ENCODE results near the gene ALDH18A1. TPM values are rescaled to one million over a fixed set of nuclear protein-coding genes. Genes with fewer than 3 reads are reported as not detected.

Gene ALDH18A1
- total RNA-seq (2021; fragmentation: NEBNext Ultra II Directional; extraction: Animal tissue kit (Norgen Biotek cat#: 25700)) = 122 and 128 TPM in 2 replicates
- 59.6 and 61.9 TPM in 2 replicates for polyA plus RNA-seq (2011; rRNA removed)
- polyA plus RNA-seq (2011; cell fraction: cytosol; rRNA removed) = 65.0 TPM
- polyA plus RNA-seq (2011; cell fraction: nucleus; rRNA removed) = 286 TPM
- 79.1 to 85.2 TPM (median 82.6 TPM) in 4 replicates for polyA plus RNA-seq (2012, experiment 1 of 2)
- polyA plus RNA-seq (2012, experiment 2 of 2) = 60.5 TPM
- 110 TPM for polyA plus RNA-seq (2013, experiment 1 of 2)
- 106 TPM for polyA plus RNA-seq (2013, experiment 2 of 2)
- 172 and 182 TPM in 2 replicates for polyA minus RNA-seq (2011; rRNA and poly(A)+ RNA removed)
- 50.1 TPM for polyA minus RNA-seq (2011; cell fraction: cytosol; rRNA and poly(A)+ RNA removed)
- 84.4 TPM for polyA minus RNA-seq (2011; cell fraction: nucleus; rRNA and poly(A)+ RNA removed)
- long read RNA-seq, experiment 1, transcript ALDH18A1-202 (18 exons, 3,359 nt) = major isoform, 16 of 127 reads
- long read RNA-seq, experiment 1, partial matches to known transcripts = 91 of 127 reads
- long read RNA-seq, experiment 1, other reads (novel, unspliced or antisense) = 17 of 127 reads
- long read RNA-seq, experiment 2, transcript ALDH18A1-202 (18 exons, 3,359 nt) = major isoform, 30 of 55 reads
- long read RNA-seq, experiment 2, partial matches to known transcripts = 16 of 55 reads
- long read RNA-seq, experiment 2, other reads (novel, unspliced or antisense) = 5 of 55 reads

GRCh38 chr10:95656291-95657164 lies at the start of gene ALDH18A1:
Gene ALDH18A1, minus strand, starts transcription at chr10:95656711. Its CDS starts 3,334 bp downstream, at chr10:95653377.
- Histone ChIP-seq H3K9me3 (ENCODE audit: insufficient read depth in 2 of 2, low read depth in 1 of 2, low read length in 1 of 2) (peaks cover under 1 to 2% of the 10 kb centered on the region in 2 experiments; a peak in 2 of 4 replicates), H4K8ac (ENCODE audit: extremely low read depth, insufficient read depth, low read length) (peak within 1 kb of the TSS; percentile 94), H3K18ac (ENCODE audit: extremely low read depth, low read length) (peak within 1 kb of the TSS; percentile 51; the same call in 1 of the 2 replicates), H3K36me3 (ENCODE audit: control insufficient read depth in 2 of 4, insufficient read depth in 4 of 4, low read length in 3 of 4) (peaks cover 2 to 14% (median 5%) of the 10 kb centered on the region in 4 experiments; a peak in 5 of 8 replicates), H3K4me3 (ENCODE audit: extremely low read depth in 1 of 4, insufficient read depth in 2 of 4, low read depth in 3 of 4, low read length in 4 of 4) (peak within 1 kb of the TSS; percentile 78 to 92 (median 87)), H2BK5ac (ENCODE audit: low read depth, low read length) (peak within 1 kb of the TSS; percentile 76; the same call in 1 of the 2 replicates), H3K79me2 (ENCODE audit: control insufficient read depth in 1 of 2, insufficient read depth in 2 of 2, low read length in 2 of 2) (peaks cover 0 to 27% of the 10 kb centered on the region in 2 experiments; a peak in 2 of 4 replicates), H3K14ac (ENCODE audit: insufficient read length) (no peak within 1 kb of the TSS), H3K56ac (replicated peaks; ENCODE audit: insufficient read length, low read depth, low read length) (peak within 1 kb of the TSS; percentile 77), H2BK120ac (replicated peaks; ENCODE audit: low read depth, low read length) (no peak within 1 kb of the TSS), H3K4me2 (ENCODE audit: insufficient read depth in 1 of 2, low read depth in 2 of 2, low read length in 2 of 2) (peak within 1 kb of the TSS; percentile 74 to 92), H4K91ac (replicated peaks; ENCODE audit: insufficient read length, low read length) (peak within 1 kb of the TSS; percentile 62), H3K23me2 (ENCODE audit: low read depth, low read length) (peaks cover 7% of the 10 kb centered on the region), H2AK5ac (ENCODE audit: low read depth, low read length) (no peak within 1 kb of the TSS; the same call in 1 of the 2 replicates), H2BK12ac (ENCODE audit: low read depth, low read length) (no peak within 1 kb of the TSS), H2BK20ac (ENCODE audit: low read length) (0 out of 2 replicates have a peak within 1 kb of the TSS, but pooled peaks have one; percentile 16), H4K20me1 (replicated peaks in 1 of 2; ENCODE audit: control insufficient read depth in 1 of 2, insufficient read depth in 2 of 2, low read length in 2 of 2) (no peaks in the 10 kb centered on the region), H3K79me1 (ENCODE audit: low read depth, low read length) (peaks cover 2% of the 10 kb centered on the region; the same call in 1 of the 2 replicates), H4K5ac (ENCODE audit: insufficient read length, low read depth, low read length) (peak within 1 kb of the TSS; percentile 29), H3K27ac (ENCODE audit: low read depth, low read length) (no peak within 1 kb of the TSS; the same call in 1 of the 2 replicates), H3K27me3 (replicated peaks in 1 of 4; ENCODE audit: control insufficient read depth in 3 of 4, extremely low read depth in 1 of 4, insufficient read depth in 3 of 4, low read length in 3 of 4) (no peaks in the 10 kb centered on the region), H3K23ac (ENCODE audit: insufficient read length) (no peak within 1 kb of the TSS), H2BK15ac (ENCODE audit: low read length) (no peak within 1 kb of the TSS; the same call in 1 of the 2 replicates), H3K4ac (replicated peaks; ENCODE audit: insufficient read length, low read depth, low read length) (no peak within 1 kb of the TSS), H3K4me1 (replicated peaks in 1 of 4; ENCODE audit: control insufficient read depth in 3 of 4, insufficient read depth in 4 of 4, low read length in 3 of 4) (peaks cover 0 to 5% (median 0%) of the 10 kb centered on the region in 4 experiments; a peak in 1 of 7 replicates), H2AFZ (ENCODE audit: low read length) (peak within 1 kb of the TSS; percentile 81), H3K9ac (replicated peaks in 1 of 4; ENCODE audit: extremely low read depth in 1 of 4, low read depth in 3 of 4, low read length in 3 of 4) (peak within 1 kb of the TSS; percentile 72 to 83 (median 76))
- ChIA-PET CTCF (ENCODE audit: partially characterized antibody) (interaction anchor here (0.6 kb wide), 1 partner anchor 289 kb away, joined by 3 read pairs; no protein-coding TSS in a partner anchor), POLR2A (ENCODE audit: partially characterized antibody) (interaction anchor here (0.6 to 2.7 kb wide), 6 partner anchors 9 to 225 kb away, joined by 3 to 8 read pairs (median 3); no protein-coding TSS in a partner anchor)
- FAIRE-seq (no peak), DNase-seq (ENCODE audit: low read depth in 1 of 2, low spot score in 2 of 2) (peak; percentile 71 to 96)
- WGBS, 2 experiments (ENCODE audit: extremely low coverage in 1 of 2, insufficient coverage in 1 of 2, insufficient read length in 1 of 2, insufficient replicate concordance in 2 of 2, low coverage in 1 of 2, low lambda C conversion rate in 2 of 2, missing lambda C conversion rate in 1 of 2) = 1% methylated on average over 82 of the region's 83 CpGs; no CpG with 5 or more reads in 1 of the 2 experiments
- peak; percentile 94 for TF ChIP-seq MAX (IDR thresholded peaks at IDR 0.05)
- TF ChIP-seq, protein P1, sequence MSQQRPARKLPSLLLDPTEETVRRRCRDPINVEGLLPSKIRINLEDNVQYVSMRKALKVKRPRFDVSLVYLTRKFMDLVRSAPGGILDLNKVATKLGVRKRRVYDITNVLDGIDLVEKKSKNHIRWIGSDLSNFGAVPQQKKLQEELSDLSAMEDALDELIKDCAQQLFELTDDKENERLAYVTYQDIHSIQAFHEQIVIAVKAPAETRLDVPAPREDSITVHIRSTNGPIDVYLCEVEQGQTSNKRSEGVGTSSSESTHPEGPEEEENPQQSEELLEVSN (IDR thresholded peaks at IDR 0.05) = peak; percentile 73; the same call in 1 of the 2 replicates
- no peak for TF ChIP-seq JUN (IDR thresholded peaks at IDR 0.05; ENCODE audit: low read depth, low read length)
- peak; percentile 87 for TF ChIP-seq RBBP5 (IDR thresholded peaks at IDR 0.05; ENCODE audit: borderline replicate concordance, low read depth, low read length)
- TF ChIP-seq RFX5 (IDR thresholded peaks at IDR 0.05; ENCODE audit: borderline replicate concordance, low read depth, low read length) = no peak

Data from H1 (cell line).